HG02938 (cell line): Measurements from ENCODE around the gene DNAH12.
A peak's percentile ranks its signal among the peaks of the same experiment; 100 is the strongest.

Source experiments
- ATAC-seq: cut with Tn5 transposase; IDR thresholded peaks from one replicate; pipeline ENCODE4 v1.9.1; 2021; ENCODE audit warnings: mild to moderate bottlenecking, moderate library complexity; ENCODE audit not compliant: unreplicated experiment

DNAH12 gene

GRCh38 chr3:57544181-57545125 lies at the start of gene DNAH12:
Gene DNAH12, minus strand, starts transcription at chr3:57544344. Its CDS starts 1,474 bp downstream, at chr3:57542870.
- no peak for ATAC-seq

GRCh38 chr3:57592306-57592705 lies 48.2 kb upstream of the DNAH12 start:
- ATAC-seq, result no peak

- no peak for ATAC-seq
Measured at GRCh38 chr3:57587905-57588304, 43.8 kb upstream of the DNAH12 start.

GRCh38 chr3:57586778-57587177 lies 42.6 kb upstream of the DNAH12 start:
- no peak for ATAC-seq

GRCh38 chr3:57583544-57583943 lies 39.4 kb upstream of the DNAH12 start:
- no peak for ATAC-seq

GRCh38 chr3:57582474-57583168 lies 38.5 kb upstream of the DNAH12 start:
- no peak for ATAC-seq

GRCh38 chr3:57577801-57578200 lies 33.7 kb upstream of the DNAH12 start:
- no peak for ATAC-seq

GRCh38 chr3:57575966-57576626 lies 32.0 kb upstream of the DNAH12 start:
- no peak for ATAC-seq

GRCh38 chr3:57572096-57572495 lies 28.0 kb upstream of the DNAH12 start:
- ATAC-seq, result no peak

GRCh38 chr3:57570878-57571277 lies 26.7 kb upstream of the DNAH12 start:
- no peak for ATAC-seq

GRCh38 chr3:57569859-57570450 lies 25.8 kb upstream of the DNAH12 start:
- ATAC-seq, result no peak

- ATAC-seq, result no peak
Measured at GRCh38 chr3:57559526-57559925, 15.4 kb upstream of the DNAH12 start.

GRCh38 chr3:57557085-57557537 lies 13.0 kb upstream of the DNAH12 start:
- ATAC-seq, result no peak

- peak; percentile 36 for ATAC-seq
Measured at GRCh38 chr3:57556459-57557084, 12.4 kb upstream of the DNAH12 start.

GRCh38 chr3:57555738-57556458 lies 11.8 kb upstream of the DNAH12 start, which contains the start of gene PDE12:
Gene PDE12, plus strand, starts transcription at chr3:57556274. Its CDS starts 106 bp downstream, at chr3:57556380.
- peak; percentile 82 for ATAC-seq

- no peak for ATAC-seq
Measured at GRCh38 chr3:57555306-57555705, 11.2 kb upstream of the DNAH12 start.

GRCh38 chr3:57546616-57547015 lies 2.5 kb upstream of the DNAH12 start:
- no peak for ATAC-seq

- no peak for ATAC-seq
Measured at GRCh38 chr3:57545636-57546268, 1.6 kb upstream of the DNAH12 start.

- no peak for ATAC-seq
Measured at GRCh38 chr3:57538465-57538864, 5.7 kb downstream of the DNAH12 start.
